ENCODE data around the gene ZCCHC14.
"Not testable (repeated sequence)": the region's sequence is repeated elsewhere in the genome, so short reads cannot be mapped to it uniquely, and the experiment has no call there.

Gene ZCCHC14

DNA sequence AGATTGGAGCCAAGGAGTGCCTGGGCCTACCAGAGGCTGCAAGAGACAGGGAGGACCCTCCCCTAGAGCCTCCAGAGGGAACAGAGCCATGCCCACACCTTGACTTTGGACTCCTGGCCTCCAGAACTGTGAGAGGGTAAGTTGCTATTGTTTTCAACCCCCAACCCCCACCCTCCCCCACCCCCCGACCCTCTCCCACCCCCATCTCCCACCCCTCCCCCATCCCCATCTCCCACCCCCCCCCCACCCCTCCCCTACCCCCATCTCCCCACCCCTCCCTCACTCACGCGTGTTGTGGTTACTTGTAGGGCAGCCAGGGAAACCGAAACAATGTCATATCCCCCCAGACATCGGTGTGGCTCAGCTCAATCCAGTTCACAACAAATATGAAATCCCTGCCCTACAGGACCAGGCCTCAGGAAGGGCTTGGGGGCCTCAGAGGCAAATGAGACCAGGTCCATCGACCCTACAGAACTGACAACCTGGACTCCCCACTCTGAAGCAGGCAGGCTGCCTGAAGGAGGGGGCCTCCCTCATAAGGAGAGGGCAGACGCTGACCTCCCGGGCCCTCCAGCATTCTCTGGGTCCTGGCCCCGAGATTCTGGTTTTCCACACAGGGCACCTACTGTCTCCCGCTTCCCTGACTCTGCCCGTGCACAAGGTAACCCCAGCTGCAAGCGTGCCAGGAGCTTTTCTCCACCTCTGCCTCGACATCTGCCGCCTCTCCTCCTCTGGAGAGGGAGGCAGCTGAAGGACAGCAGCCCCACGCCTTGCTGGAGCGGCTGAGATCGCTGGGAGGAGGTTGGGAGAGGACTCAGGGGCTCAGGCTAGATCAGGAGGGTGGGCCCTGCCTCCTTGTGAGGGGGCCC, 3.0 kb upstream of the ZCCHC14 start:
- no peak for DNase-seq

DNA sequence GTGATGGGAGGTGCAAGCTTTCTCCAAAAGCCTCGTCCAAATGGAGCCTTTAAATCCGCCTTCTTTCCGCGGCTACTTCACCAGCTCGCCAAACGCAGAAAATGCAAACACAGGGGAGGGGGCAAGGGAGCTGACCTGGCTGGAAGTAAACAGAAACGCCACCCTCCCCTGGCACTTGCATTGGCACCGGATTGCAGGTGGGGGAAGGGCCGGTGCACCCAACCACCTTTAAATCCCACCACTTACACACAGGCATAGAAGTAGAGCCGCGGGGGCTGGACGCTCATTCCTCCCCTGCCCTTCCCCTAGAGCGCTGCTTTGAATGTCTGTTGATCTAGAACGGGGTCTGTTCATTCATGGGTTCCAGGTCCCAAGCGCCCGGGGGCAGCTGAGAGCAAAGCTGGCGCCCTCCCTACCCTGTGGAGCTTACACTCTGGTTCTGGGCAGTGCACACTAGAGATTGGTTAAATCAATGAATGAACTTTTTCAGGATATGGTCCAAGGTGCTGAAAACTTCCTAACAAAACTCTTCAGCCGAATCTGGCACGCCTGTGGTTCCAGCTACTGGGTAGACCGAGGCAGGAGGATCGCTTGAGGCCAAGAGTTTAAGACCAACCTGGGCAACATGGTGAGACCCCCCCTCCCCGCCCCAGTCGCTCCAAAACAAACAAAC, 920 bp upstream of the ZCCHC14 start:
- DNase-seq = no peak

DNA sequence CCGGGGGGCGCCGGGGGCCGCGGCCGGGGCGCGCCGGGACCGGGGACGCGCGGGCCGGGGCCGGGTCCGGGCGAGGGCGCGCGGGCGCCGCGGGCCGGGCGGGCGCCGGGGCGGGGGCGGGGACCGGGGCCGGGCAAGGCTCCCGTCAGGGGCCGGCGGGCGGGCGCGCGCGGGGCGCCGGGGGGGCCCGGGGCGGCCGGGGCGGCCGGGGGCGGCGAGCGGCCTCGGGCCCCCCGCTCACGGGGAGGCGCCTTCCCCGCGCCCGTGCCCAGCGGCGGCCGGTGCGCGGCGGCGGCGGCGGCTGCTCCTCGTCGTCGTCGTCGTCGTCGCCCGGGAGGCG, 563 bp downstream of the ZCCHC14 start:
- DNase-seq = no peak

DNA sequence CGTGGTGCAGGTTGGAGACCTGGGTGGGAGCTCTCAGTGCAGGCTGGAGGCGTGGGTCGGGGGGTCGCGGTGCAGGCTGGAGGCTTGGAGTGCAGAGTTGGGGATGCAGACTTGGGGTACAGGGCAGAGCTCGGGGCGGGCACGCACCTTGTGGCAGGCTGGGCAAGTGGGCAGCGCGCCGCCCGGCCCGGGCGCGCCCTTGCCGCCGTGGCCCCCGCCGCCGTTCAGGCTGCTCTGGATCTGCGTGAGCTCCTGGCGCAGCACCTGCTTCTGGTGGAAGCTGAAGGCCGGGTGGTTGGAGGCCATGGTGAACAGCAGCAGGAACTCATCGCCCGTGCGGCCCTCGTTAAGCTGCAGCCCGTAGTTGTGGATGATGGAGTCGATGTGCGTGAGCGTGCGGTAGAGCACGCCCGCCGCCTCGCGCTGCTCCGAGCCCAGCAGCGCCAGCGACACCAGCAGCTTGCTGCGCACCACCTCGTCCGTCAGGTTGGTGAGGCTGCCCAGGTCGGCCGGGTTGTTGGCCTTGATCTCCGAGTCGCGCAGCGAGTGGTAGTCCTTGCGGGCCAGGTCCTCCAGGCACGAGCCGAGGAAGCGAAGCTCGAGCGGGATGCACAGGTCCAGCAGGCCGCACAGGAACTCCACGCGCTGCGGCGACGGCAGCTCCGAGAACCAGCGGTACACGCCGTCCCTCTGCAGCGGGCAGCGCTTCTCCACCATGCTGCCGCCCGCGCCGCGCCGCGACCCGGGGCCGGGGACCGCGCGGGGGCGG, 1.1 kb downstream of the ZCCHC14 start:
- DNase-seq = no peak

DNA sequence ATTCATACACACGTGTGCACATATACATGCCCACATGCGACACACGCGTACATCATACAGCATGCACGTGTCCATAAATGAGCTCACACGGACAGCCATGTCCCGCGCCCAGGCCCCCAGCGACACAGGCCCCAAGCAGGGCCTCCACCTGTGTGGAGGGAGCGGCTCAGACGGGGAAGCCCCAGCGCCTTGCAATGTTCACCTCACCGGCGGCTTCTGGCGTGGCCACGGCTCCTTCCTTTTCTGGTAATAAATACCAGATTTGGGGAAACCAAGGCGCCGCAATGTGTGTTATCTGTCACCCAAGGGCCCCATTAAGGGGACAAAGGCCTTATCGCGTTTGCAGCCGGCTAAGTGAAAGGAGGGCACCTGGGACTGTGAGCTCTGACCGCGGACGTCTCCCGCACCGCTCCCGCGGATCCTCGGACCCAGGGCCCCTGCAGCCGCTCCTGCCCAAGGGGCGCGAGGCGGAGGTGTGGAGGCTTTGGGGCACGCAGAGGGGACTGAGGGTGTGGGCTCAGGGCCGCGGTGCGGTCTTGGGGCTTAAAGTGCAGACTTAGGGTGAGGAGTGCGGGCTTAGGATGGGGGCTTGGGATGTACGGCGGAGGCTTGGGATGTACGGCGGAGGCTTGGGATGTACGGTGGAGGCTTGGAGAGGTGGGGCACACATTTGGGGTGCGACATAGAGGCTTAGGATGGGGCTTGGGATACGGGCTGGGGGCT, 1.9 kb downstream of the ZCCHC14 start:
- DNase-seq = not testable (repeated sequence)

DNA sequence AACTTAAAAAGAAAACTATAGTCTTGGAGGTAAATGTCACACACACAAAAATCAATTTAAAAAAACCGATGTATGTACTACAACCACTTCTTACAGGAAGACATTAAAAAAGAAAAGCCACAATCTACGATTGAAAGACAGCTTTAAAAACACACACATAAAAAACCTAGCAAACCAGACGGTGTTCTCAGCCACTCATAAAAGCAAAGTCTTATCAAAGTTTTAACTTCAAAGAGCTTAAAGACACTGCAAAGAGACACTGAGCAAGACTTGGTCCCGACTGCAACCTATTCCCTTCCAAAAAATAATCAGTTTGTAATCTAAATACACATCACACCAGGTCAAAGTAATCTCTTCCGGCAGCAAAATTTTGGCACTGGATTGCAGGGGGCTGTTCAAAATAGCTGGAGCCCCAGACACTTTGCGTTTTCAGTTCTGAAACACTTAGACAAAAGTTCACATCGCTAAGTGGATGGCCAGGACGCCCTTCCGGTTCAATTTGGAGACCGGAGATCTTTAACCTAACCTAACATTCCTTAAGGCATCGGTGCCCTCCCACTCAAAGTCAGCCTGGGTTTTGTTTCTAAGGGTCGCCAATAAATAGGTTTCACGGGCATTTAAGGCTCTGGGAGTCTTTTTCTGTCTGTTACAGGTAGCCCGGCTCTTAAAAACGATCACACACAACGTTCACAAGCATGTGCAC, 2.6 kb downstream of the ZCCHC14 start:
- no peak for DNase-seq

DNA sequence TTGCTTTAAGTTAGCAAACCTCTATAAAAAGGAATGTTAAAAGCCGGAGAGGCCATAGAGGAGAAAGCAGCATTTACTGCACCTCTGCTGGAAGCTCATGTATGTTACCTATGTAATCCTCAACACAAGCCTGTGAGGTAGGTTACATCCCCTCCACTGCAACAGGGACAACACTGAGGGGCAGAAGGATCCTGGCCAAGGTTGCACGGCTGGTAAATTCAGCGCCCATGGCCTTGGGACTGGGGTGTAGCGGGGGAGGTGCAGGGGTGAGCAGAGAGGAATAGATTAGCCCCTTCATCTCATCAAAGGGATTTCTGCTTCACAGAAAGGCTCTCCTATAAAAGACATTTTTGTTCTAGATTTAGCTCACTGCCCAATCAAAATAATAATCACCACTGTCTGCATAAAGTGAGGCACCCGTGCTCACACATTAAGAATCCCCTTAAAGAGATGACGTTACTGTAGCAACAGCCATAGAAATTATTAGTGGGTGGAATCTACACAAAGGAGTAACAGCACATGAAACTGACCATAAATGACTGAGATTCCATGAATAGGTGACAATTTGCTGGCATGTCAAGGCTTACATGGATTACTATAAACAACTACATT, 3.3 kb downstream of the ZCCHC14 start:
- DNase-seq = no peak

DNA sequence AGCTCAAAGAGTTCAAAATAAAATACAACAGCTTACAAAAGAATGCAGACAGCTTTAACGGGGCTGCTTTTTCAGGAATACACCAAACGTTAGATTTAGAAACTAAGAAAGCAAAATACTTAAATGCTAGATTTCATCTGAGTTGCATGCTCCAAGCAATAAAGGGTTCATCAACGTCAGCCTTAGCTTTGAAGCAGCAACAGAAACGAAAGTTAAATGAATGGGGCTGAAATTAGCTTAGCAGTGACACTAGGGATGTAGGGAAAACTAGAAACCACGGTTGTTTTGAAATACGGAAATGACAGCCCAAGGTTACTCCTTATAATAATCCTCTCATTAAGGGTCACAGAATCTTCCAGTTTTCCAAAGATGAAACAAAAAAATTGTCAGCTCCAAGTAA, 3.9 kb downstream of the ZCCHC14 start:
- DNase-seq = not testable (repeated sequence)

DNA sequence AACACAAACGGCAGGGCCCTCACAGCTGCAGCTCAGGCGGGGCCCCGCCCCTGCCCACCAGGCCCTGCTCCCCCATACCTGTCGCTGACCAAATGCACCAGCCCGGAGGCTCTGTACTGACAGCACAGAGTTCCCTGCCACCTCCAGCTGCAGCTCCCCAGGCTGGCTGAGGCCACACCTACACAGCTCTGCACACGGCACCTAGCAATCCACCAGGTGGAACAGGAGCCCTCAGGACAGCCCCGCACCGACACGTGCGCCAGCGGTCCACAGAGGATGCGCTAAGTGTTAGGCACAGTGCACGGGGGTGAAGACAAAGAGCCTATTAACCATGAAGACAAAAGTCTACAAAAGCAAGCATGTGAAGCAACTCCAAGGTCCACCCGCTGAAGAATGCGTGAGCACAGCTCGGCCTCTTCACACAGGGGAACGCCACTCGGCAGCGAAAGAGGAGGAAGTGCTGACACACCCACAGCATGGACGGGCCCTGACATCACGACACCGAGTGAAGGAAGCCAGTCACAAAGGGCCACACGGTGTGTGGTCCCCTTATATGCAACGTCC, 5.4 kb downstream of the ZCCHC14 start:
- peak; percentile 26 to 34 for DNase-seq

DNA sequence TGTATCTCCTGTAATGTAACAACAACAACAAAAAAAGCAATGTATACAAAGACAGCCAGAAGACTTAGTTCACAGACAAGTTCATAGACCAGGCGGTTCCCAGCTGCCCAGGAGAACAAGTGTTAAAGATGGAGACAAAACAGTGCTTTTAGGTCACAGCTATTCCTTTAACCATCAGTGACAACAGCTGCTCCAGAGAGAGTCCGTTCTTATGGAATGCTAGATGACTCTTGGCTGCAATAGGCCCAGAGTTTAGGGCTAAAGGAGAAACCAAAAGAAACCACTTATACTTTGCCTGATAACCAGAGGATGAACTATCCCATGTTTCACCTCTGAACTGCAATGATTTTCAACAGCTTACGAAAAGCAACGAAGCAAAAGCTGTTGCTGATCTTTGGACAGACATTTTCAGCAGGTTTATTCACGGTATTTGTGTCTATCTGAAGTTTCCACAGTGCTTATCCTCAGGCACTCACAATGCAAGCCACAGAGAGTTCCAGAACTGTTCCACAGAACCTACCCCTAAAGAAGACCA, 6.0 kb downstream of the ZCCHC14 start:
- DNase-seq = no peak

DNA sequence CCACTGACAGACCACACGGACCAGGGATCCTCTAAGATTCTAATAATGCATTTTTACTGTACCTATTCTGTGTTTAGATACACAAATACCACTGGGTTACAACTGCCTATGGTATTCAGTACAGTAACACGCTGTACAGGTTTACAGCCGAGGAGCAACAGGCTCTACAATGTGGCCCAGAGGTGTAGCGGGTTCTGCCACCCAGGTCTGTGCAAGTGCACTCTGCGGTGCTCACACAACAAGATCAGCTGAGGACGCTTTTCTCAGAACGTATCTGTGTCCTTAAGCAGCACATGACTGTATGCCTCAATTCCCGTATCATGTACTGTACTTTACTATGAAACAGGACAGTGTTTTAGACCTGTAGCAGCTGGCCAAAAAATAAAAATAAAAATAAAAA, 6.5 kb downstream of the ZCCHC14 start:
- no peak for DNase-seq

DNA sequence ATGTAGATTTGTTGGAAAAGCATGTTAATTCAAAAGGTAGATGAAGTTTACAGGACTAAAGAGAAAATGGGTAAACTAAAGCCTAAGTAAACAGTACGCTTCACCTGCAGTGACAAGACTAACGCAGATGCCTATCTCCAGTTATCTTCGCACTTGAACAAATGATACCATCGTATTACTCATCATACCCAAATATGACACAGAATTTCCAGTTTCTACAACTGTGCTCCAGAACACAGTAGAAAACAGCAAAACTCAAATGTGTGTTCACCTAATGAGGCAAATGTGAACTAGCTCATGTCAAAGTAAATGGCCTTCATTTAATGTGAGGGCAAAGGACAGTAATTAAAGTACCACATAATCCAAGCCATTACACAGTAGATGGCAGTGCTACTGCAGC, 7.0 kb downstream of the ZCCHC14 start:
- DNase-seq = not testable (repeated sequence)

DNA sequence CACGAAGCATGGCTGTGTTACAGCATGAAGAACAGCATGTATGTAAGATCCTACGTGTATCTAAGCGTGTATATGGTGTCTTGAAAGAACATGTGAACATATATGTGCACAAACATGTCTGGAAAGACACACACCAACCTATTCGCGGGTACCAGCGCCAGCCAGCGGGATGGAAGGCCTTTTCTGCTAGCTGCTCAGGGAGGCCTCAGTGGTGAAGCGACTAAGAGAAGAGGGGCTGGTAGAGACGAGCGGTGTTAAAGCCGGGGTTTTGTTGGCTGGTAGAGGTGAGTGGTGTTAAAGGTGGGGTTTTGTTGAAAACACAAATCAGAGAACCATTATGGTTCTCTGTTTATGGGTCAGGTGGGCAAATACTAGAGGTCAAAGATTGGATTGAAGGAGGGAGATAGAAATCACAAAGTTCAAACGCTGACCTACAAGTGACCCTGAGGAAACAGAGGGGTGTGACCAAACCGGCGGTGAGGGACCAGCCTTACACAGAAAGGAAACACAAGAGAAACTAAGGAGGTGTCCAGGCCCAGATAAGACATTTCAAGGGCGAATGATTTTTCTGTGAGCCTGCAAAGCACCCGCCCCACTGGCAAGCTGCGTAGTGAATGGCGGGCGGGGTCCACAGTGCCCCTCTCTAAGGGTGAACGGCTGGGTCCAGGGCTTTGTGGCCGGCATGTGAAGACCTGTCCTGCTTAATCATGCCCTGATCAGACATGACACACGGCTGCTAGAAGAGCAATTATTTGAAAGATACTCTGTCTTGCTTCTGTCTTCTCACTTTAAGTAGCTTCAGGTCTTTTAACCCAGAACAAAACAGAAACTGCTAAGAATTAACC, 8.1 kb downstream of the ZCCHC14 start:
- no peak for DNase-seq

DNA sequence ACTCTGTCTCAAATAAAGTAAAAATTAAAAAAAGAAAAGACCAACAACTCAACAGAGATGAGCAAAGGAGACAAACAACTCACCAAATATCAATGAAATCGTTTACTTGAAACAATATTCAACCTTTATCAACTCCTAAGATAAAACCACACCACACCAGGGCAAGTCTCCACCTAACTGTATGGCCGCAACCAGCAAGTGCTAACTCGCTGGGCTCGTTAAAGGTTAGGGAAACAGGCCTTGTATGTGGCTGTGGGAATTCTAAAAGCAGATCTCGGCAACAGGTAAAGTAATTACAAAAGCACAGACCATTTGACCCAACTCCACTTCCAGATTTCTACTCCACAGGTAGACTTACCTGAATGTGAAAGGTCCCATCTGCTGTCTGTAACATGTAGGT, 9.3 kb downstream of the ZCCHC14 start:
- DNase-seq = no peak

DNA sequence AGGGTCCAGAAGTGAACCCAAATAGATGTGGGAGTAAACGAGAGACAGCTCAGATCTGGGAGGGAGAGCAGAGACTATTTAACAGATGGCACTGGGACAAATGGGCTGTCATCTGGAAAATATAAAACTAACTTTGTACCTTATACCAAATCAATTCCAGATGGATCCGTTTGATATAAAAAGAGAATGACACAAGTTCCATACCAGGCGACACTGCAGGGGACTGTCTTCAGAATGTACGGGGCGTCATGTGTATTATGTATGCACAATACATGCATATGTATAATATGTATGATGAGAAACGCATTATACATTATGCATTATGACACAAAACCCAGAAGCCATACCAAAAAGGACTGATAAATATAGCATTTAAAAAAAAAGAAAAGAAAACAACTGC, 10.2 kb downstream of the ZCCHC14 start:
- not testable (repeated sequence) for DNase-seq

DNA sequence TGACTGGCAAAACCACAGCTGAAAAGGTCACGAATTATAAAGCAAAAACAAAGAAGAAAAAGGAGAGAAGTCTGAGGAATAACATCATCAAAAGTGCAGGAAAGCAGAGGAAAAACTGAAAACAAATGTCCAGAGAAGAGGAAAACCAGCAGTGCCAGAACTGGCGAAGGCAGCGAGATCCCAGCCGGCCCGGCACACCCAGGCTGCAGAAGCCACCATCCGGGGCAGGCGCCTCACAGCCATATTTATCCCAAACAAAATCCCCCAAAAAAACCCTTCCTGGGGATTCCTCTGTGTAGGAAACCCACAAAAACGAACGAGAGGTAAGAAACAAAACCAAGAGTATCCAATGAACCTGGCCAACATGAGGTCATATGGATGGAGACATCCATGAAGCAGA, 10.6 kb downstream of the ZCCHC14 start:
- no peak for DNase-seq

DNA sequence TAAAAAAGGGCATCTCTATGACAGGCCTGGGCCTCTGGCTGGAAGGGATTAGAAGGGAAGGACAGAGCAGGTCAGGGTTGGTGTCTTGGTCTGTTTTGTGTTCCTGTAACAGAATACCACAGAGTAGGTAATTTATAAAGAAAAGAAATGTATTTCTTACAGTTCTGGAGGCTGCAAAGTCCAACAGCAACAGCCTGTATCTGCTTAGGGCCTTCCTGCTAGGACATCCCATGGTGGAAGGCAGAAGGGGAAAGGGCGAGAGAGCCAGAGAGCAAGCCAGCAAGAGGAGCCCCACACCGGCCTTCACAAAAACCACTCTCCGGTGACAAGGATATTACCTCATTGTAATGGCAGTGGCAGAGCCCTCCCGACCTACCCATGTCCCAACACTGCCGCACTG, 11.1 kb downstream of the ZCCHC14 start:
- DNase-seq = not testable (repeated sequence)

DNA sequence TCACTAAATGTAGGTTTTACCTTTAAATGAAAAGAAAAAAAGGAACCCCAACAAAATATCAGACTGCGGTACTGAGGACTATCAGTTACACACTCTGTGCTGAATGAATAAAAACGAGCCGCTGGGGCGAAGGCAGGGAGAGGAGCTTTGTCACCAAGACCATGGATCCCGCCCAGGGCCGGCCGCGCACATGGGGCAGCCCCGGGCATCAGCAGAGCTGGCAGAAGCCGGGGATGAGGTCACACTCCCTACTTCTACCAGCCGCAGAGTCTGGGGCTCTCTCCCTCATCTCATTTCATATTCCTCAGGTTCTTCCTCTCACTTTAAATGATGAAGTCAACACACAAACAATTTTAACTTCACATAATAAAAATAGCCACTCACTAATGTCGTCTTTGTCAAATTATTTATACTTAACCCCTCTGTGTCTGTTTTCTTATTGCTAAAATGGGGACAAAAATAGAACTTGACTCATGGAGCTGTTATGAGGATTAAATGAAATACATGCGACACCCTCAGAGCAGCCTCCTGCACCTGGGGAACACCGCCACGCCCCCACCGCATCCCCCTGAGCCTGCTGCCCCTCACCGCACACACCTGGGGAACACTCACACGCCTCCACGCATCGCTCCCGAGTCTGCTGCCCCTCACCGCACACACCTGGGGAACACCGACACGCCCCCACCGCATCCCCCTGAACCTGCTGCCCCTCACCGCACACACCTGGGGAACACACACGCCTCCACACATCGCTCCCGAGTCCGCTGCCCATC, 15.4 kb downstream of the ZCCHC14 start:
- DNase-seq = not testable (repeated sequence)

DNA sequence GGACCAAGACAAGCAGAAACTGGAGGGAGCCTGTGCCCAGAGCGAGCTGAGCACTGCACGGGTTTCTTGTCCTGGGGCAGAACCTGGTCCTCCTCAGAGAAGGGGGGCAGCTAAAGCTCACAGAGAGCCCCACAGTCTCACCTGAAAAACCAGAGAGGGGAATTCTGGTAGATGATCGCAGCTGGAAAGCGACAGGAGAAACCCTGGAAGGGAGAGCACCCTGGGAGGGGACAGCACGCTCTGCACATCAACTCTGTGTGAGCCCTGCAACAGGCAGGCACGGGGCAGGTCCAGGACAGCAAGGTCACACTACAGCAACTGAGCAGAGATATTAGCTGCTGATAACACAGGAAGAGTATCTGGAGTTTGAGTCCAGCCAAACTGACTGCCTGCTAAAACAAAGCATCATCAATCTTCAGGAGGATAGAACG, 18.2 kb downstream of the ZCCHC14 start:
- DNase-seq = no peak

Measured in AML-193 (cell line).